SK-N-SH (cell line): ENCODE data around the gene YJEFN3. TPM values are rescaled to one million over a fixed set of nuclear protein-coding genes. Genes with fewer than 3 reads are reported as not detected.

Experiments
- CTCF ChIA-PET: fragments of 300-600, 350-600 bp; formaldehyde crosslinking; extraction: SDS; loops from one replicate; lab custom pipeline; 2021; lab: Yijun Ruan, JAX
- POLR2A ChIA-PET: fragments of 350-600 bp; sonication (Branson Sonifier 250); formaldehyde crosslinking; extraction: SDS; loops from one replicate; lab custom pipeline; 2020; ENCODE audit warnings: antibody characterized with exemption, inconsistent platforms; lab: Yijun Ruan, JAX
- DNase-seq: peaks from one replicate; pipeline ENCODE4 v3.0.0; 2012
- H2AFZ ChIP-seq: fragments of 200-600 bp; sonication (generic); 2 replicates; pipeline ENCODE4 v1.8.1; 2016; ENCODE audit warnings: antibody characterized with exemption, mild to moderate bottlenecking, low read depth
- H3F3A ChIP-seq: fragments of 200-600 bp; sonication (generic); replicated peaks from 2 replicates; pipeline ENCODE3; 2016; ENCODE audit warnings: antibody characterized with exemption, mild to moderate bottlenecking; ENCODE audit not compliant: insufficient read depth
- H3K27ac ChIP-seq, 2 experiments: fragments of 200-500 bp in 1 of 2; fragments of 200-600 bp in 1 of 2; sonication (Bioruptor generic) in 1 of 2; sonication (generic), shearing (Covaris generic) in 1 of 2; 2 replicates each; pipeline versions ENCODE4 v1.5.1 to v1.6.1; 2014 to 2016; ENCODE audit warnings: low read depth in 2 of 2, inconsistent platforms in 1 of 2, low read length in 1 of 2, mild to moderate bottlenecking in 1 of 2, mixed read lengths in 1 of 2
- H3K27me3 ChIP-seq: fragments of 200-600 bp; sonication (generic), shearing (Covaris generic); 2 replicates; pipeline ENCODE4 v1.6.1; 2016; ENCODE audit warnings: mixed run types; ENCODE audit not compliant: insufficient read depth
- H3K36me3 ChIP-seq, 2 experiments: fragments of 200-500 bp in 1 of 2; fragments of 200-600 bp in 1 of 2; sonication (Bioruptor generic) in 1 of 2; sonication (generic) in 1 of 2; replicated peaks in 1 of 2; 2 replicates each; pipeline versions ENCODE3 to v1.5.1; 2014 to 2016; ENCODE audit warnings: low read length in 1 of 2, mild to moderate bottlenecking in 1 of 2; ENCODE audit not compliant: insufficient read depth in 2 of 2, control insufficient read depth in 1 of 2
- H3K4me1 ChIP-seq, 2 experiments: fragments of 200-500 bp in 1 of 2; fragments of 200-600 bp in 1 of 2; sonication (Bioruptor generic) in 1 of 2; sonication (generic), shearing (Covaris generic) in 1 of 2; 2 replicates each; pipeline versions ENCODE4 v1.5.1 to v1.6.1; 2014 to 2016; ENCODE audit warnings: low read depth in 1 of 2, low read length in 1 of 2, mixed run types in 1 of 2; ENCODE audit not compliant: insufficient read depth in 2 of 2, control insufficient read depth in 1 of 2
- H3K4me2 ChIP-seq: fragments of 200-600 bp; sonication (generic), shearing (Covaris generic); 2 replicates; pipeline ENCODE4 v1.6.1; 2017; ENCODE audit warnings: mixed run types
- H3K4me3 ChIP-seq, 2 experiments: fragments of 200-500 bp in 1 of 2; fragments of 200-600 bp in 1 of 2; sonication (Bioruptor generic) in 1 of 2; sonication (generic), shearing (Covaris generic) in 1 of 2; 2 replicates each; pipeline versions ENCODE4 v1.5.1 to v1.8.1; 2014 to 2016; ENCODE audit warnings: low read depth in 2 of 2, inconsistent platforms in 1 of 2, low read length in 1 of 2, mild to moderate bottlenecking in 1 of 2, mixed read lengths in 1 of 2, moderate library complexity in 1 of 2
- H3K79me2 ChIP-seq: fragments of 200-600 bp; sonication (generic); 2 replicates; pipeline ENCODE4 v1.8.1; 2017; ENCODE audit warnings: mild to moderate bottlenecking; ENCODE audit not compliant: insufficient read depth
- H3K9ac ChIP-seq: fragments of 200-600 bp; sonication (generic); 2 replicates; pipeline ENCODE4 v1.6.1; 2017; ENCODE audit warnings: mixed run types
- H3K9me2 ChIP-seq: fragments of 200-600 bp; sonication (generic); 2 replicates; pipeline ENCODE4 v1.6.1; 2017; ENCODE audit warnings: mixed run types
- H3K9me3 ChIP-seq: fragments of 200-600 bp; sonication (generic); 2 replicates; pipeline ENCODE4 v1.6.1; 2017; ENCODE audit warnings: mixed run types, mild to moderate bottlenecking, moderate library complexity
- H4K20me1 ChIP-seq: fragments of 200-600 bp; sonication (generic); 2 replicates; pipeline ENCODE4 v1.6.1; 2017; ENCODE audit warnings: mild to moderate bottlenecking, mixed run types; ENCODE audit not compliant: insufficient read depth
- CHD2 ChIP-seq: fragments of 150-350 bp; IDR thresholded peaks from 2 replicates; pipeline ENCODE4 v1.6.1; 2018; ENCODE audit warnings: low read length; ENCODE audit not compliant: partially characterized antibody
- EP300 ChIP-seq, 2 experiments: IDR thresholded peaks; 2 replicates each; pipeline versions ENCODE4 v1.4.0 to v1.6.1; 2012; ENCODE audit warnings: borderline replicate concordance in 1 of 2, low read depth in 1 of 2, low read length in 1 of 2
- FOXJ3 ChIP-seq: sonication (generic); formaldehyde crosslinking; IDR thresholded peaks from 2 replicates; pipeline ENCODE4 v1.5.1; 2020; ENCODE audit warnings: mild to moderate bottlenecking, missing genetic modification reagents
- GABPA ChIP-seq: IDR thresholded peaks from 2 replicates; pipeline ENCODE4 v1.4.0; 2012; ENCODE audit warnings: low read depth, mild to moderate bottlenecking
- GATA2 ChIP-seq: sonication (generic); formaldehyde crosslinking; IDR thresholded peaks from 2 replicates; pipeline ENCODE4 v1.5.0; 2020; ENCODE audit warnings: mild to moderate bottlenecking, missing genetic modification reagents
- IRF3 ChIP-seq: fragments of 150-350 bp; IDR thresholded peaks from 2 replicates; pipeline ENCODE4 v1.6.1; 2016; ENCODE audit warnings: mild to moderate bottlenecking, low read depth, low read length
- JUND ChIP-seq: IDR thresholded peaks from 2 replicates; pipeline ENCODE4 v1.4.0; 2012
- MAX ChIP-seq: IDR thresholded peaks from 2 replicates; pipeline ENCODE4 v1.4.0; 2012; ENCODE audit warnings: low read depth
- MXI1 ChIP-seq: IDR thresholded peaks from 2 replicates; pipeline ENCODE4 v1.6.1; 2012; ENCODE audit warnings: mild to moderate bottlenecking, low read depth, low read length, improper control_type of control experiment
- NFIC ChIP-seq: IDR thresholded peaks from 2 replicates; pipeline ENCODE4 v1.4.0; 2012; ENCODE audit warnings: borderline replicate concordance
- PBX3 ChIP-seq: IDR thresholded peaks from 2 replicates; pipeline ENCODE4; 2012
- RAD21 ChIP-seq: IDR thresholded peaks from 2 replicates; pipeline ENCODE4 v1.6.1; 2012; ENCODE audit warnings: mild to moderate bottlenecking, low read length
- RCOR1 ChIP-seq: fragments of 150-350 bp; IDR thresholded peaks from 2 replicates; pipeline ENCODE4 v1.6.1; 2017; ENCODE audit warnings: antibody characterized with exemption, low read length
- SIN3A ChIP-seq: IDR thresholded peaks from 2 replicates; pipeline ENCODE4 v1.6.1; 2012; ENCODE audit warnings: low read depth, mild to moderate bottlenecking, low read length, moderate library complexity, borderline replicate concordance
- SMC3 ChIP-seq: IDR thresholded peaks from 2 replicates; pipeline ENCODE4 v1.6.1; 2012; ENCODE audit warnings: low read depth, low read length, improper control_type of control experiment
- TEAD4 ChIP-seq: IDR thresholded peaks from 2 replicates; pipeline ENCODE4 v1.4.0; 2012; ENCODE audit warnings: mild to moderate bottlenecking, borderline replicate concordance; ENCODE audit not compliant: insufficient read depth
- USF2 ChIP-seq: fragments of 150-350 bp; IDR thresholded peaks from 2 replicates; pipeline ENCODE4 v1.6.1; 2017; ENCODE audit warnings: antibody characterized with exemption, low read length, low read depth, borderline replicate concordance
- YY1 ChIP-seq: IDR thresholded peaks from 2 replicates; pipeline ENCODE4 v1.4.0; 2012; ENCODE audit warnings: low read depth, mild to moderate bottlenecking
- ZBTB33 ChIP-seq: IDR thresholded peaks from 2 replicates; pipeline ENCODE4 v1.4.0; 2012; ENCODE audit warnings: low read depth, borderline replicate concordance
- WGBS: methylation state at CpG from one replicate; pipeline ENCODE4 v1.1.6; 2017; ENCODE audit warnings: low lambda C conversion rate; 5-methylcytosine and 5-hydroxymethylcytosine counted together
- polyA plus RNA-seq, 3 experiments: library from polyadenylated mRNA; depleted of rRNA; stranded (reverse); fragments of >200 nt; gene quantifications; 2 replicates each; pipeline ENCODE4 v1.2.3, GENCODE V29; 2012

The YJEFN3 gene
- polyA plus RNA-seq, 1 of the 3 experiments (the other 2 are of a cell fraction), result 7.2 TPM

- Histone ChIP-seq H3K27me3 (no peaks in the 10 kb centered on the region), H3K4me2 (peak overlapping the region; percentile 53), H3K4me3 (no peak overlapping the region), H3K9ac (no peak overlapping the region), H3K79me2 (peaks cover 56% of the 10 kb centered on the region), H3K27ac (peak overlapping the region in 1 of 2 experiments; percentile 21; a peak in 3 of 4 replicates), H2AFZ (no peak overlapping the region), H3K36me3 (no peaks in the 10 kb centered on the region), H3K4me1 (peaks cover 32 to 50% of the 10 kb centered on the region in 2 experiments), H3F3A (peaks cover 26% of the 10 kb centered on the region), H3K9me3 (no peaks in the 10 kb centered on the region), H4K20me1 (no peaks in the 10 kb centered on the region), H3K9me2 (no peaks in the 10 kb centered on the region)
- 81% methylated on average over 10 of the region's 15 CpGs for WGBS
- TF ChIP-seq TEAD4 (no peak), ZBTB33 (no peak), FOXJ3 (CRISPR knock-in tag) (no peak)
- ChIA-PET CTCF (interaction anchor here (0.8 to 9.7 kb wide), 3 partner anchors 31 to 339 kb away, joined by 3 to 172 read pairs (median 5); partner anchors contain the start of gene NDUFA13), POLR2A (interaction anchor here (0.9 kb wide), 1 partner anchor 80 kb away, joined by 4 read pairs; the partner anchor contains the start of gene GATAD2A)
- no peak for DNase-seq
Observed at GRCh38 chr19:19485161-19485997, 43.3 kb upstream of the YJEFN3 start.

GRCh38 chr19:19485998-19486290 lies 42.8 kb upstream of the YJEFN3 start:
- H3K27ac ChIP-seq, result peak overlapping the region; percentile 13 to 21; a peak in 2 of 4 replicates
- ChIA-PET POLR2A (no interaction called here), CTCF (interaction anchor here (0.7 to 9.7 kb wide), 4 partner anchors 47 to 340 kb away, joined by 3 to 172 read pairs (median 7); no protein-coding TSS in a partner anchor)
- WGBS, result 94% methylated on average over 5 of the region's 5 CpGs
- H3K9ac ChIP-seq, result no peak overlapping the region
- H3K79me2 ChIP-seq, result peaks cover 56% of the 10 kb centered on the region
- H3K4me2 ChIP-seq, result no peak overlapping the region; the same call in 1 of the 2 replicates
- no peak for DNase-seq
- H3K4me1 ChIP-seq, result peaks cover 32 to 50% of the 10 kb centered on the region in 2 experiments
- H2AFZ ChIP-seq, result no peak overlapping the region
- no peaks in the 10 kb centered on the region for H3K27me3 ChIP-seq
- H3K9me2 ChIP-seq, result no peaks in the 10 kb centered on the region
- no peaks in the 10 kb centered on the region for H3K36me3 ChIP-seq
- no peak overlapping the region for H3K4me3 ChIP-seq
- no peaks in the 10 kb centered on the region for H3K9me3 ChIP-seq
- peaks cover 26% of the 10 kb centered on the region for H3F3A ChIP-seq
- H4K20me1 ChIP-seq, result no peaks in the 10 kb centered on the region
- TF ChIP-seq SIN3A, result no peak
- TF ChIP-seq RAD21, result no peak
- no peak for TF ChIP-seq GABPA
- no peak for TF ChIP-seq PBX3
- no peak for TF ChIP-seq FOXJ3 (CRISPR knock-in tag)
- TF ChIP-seq CHD2, result no peak
- no peak for TF ChIP-seq SMC3
- no peak for TF ChIP-seq ZBTB33
- TF ChIP-seq NFIC, result no peak
- TF ChIP-seq IRF3, result no peak
- no peak for TF ChIP-seq USF2
- no peak for TF ChIP-seq EP300 (IDR thresholded peaks at IDR 0.05; ENCODE audit: borderline replicate concordance in 1 of 2, low read depth in 1 of 2, low read length in 1 of 2)
- no peak for TF ChIP-seq RCOR1
- no peak for TF ChIP-seq GATA2 (CRISPR knock-in tag)
- TF ChIP-seq MXI1, result no peak
- no peak for TF ChIP-seq YY1
- TF ChIP-seq JUND, result no peak
- TF ChIP-seq MAX, result no peak
